ENCODE measurements around the gene LYZL2. TPM values are rescaled to one million over a fixed set of nuclear protein-coding genes. Genes with fewer than 3 reads are reported as not detected.
A peak's percentile ranks its signal among the peaks of the same experiment; 100 is the strongest.
"Not testable (repeated sequence)": the region's sequence is repeated elsewhere in the genome, so short reads cannot be mapped to it uniquely, and the experiment has no call there.

Gene LYZL2
- total RNA-seq, 1 experiment from 2014 or later, result not detected

- DNase-seq (ENCODE audit: low read depth, low spot score); H3K79me2 ChIP-seq (ENCODE audit: insufficient read depth, low read length); H4K20me1 ChIP-seq (ENCODE audit: insufficient read depth); H3K27me3 ChIP-seq (ENCODE audit: insufficient read depth, low read length); H3K9me3 ChIP-seq (ENCODE audit: control insufficient read depth in 1 of 2, insufficient read depth in 1 of 2, low read depth in 1 of 2, low read length in 2 of 2); intact Hi-C loops (cut with micrococcal nuclease); H3K27ac ChIP-seq (ENCODE audit: low read depth, low read length); POLR2A ChIA-PET; ATAC-seq; BruUV-seq (replicated peaks); H3K9ac ChIP-seq (ENCODE audit: low read length); H3K9me2 ChIP-seq (ENCODE audit: insufficient read depth); H3K4me3 ChIP-seq (replicated peaks in 1 of 2; ENCODE audit: low read depth in 1 of 2, low read length in 2 of 2); RAD21 ChIA-PET (ENCODE audit: low non-redundant PET in 1 of 2, low total read pairs in 2 of 2, uncharacterized antibody in 2 of 2, unreplicated experiment in 2 of 2); H3K36me3 ChIP-seq (ENCODE audit: control insufficient read depth in 1 of 2, insufficient read depth in 2 of 2, low read length in 2 of 2); CTCF ChIA-PET: not testable (repeated sequence)
- Histone ChIP-seq H3K4me2 (ENCODE audit: low read length) (0 out of 2 replicates have a peak overlapping the region, but pooled peaks have one; percentile 14), H3K4me1 (ENCODE audit: control insufficient read depth in 1 of 2, insufficient read depth in 2 of 2, low read length in 2 of 2) (peaks cover 2 to 11% of the 10 kb centered on the region in 2 experiments; a peak in 3 of 4 replicates), H2AFZ (ENCODE audit: low read depth, low read length, poor library complexity, severe bottlenecking) (peak overlapping the region; percentile 45)
- TF ChIP-seq FOSL1 (IDR thresholded peaks at IDR 0.05; ENCODE audit: low read depth), result peak; percentile 30; the same call in 1 of the 2 replicates
Observed at GRCh38 chr10:30651470-30652397, 22.2 kb upstream of the LYZL2 start.

GRCh38 chr10:30647089-30647488 is 17.5 kb upstream of the LYZL2 start:
- Histone ChIP-seq H3K4me1 (ENCODE audit: control insufficient read depth in 1 of 2, insufficient read depth in 2 of 2, low read length in 2 of 2) (peaks cover 2 to 16% of the 10 kb centered on the region in 2 experiments; a peak in 3 of 4 replicates), H3K4me3 (replicated peaks in 1 of 2; ENCODE audit: low read depth in 1 of 2, low read length in 2 of 2) (no peak overlapping the region), H3K9ac (ENCODE audit: low read length) (no peak overlapping the region), H3K27me3 (ENCODE audit: insufficient read depth, low read length) (no peaks in the 10 kb centered on the region), H3K4me2 (ENCODE audit: low read length) (no peak overlapping the region), H3K9me2 (ENCODE audit: insufficient read depth) (no peaks in the 10 kb centered on the region), H3K79me2 (ENCODE audit: insufficient read depth, low read length) (no peaks in the 10 kb centered on the region), H3K9me3 (ENCODE audit: control insufficient read depth in 1 of 2, insufficient read depth in 1 of 2, low read depth in 1 of 2, low read length in 2 of 2) (no peaks in the 10 kb centered on the region), H3K36me3 (ENCODE audit: control insufficient read depth in 1 of 2, insufficient read depth in 2 of 2, low read length in 2 of 2) (no peaks in the 10 kb centered on the region), H3K27ac (ENCODE audit: low read depth, low read length) (no peak overlapping the region), H4K20me1 (ENCODE audit: insufficient read depth) (no peaks in the 10 kb centered on the region), H2AFZ (ENCODE audit: low read depth, low read length, poor library complexity, severe bottlenecking) (no peak overlapping the region)
- no peak for ATAC-seq
- RAD21 ChIA-PET (ENCODE audit: low non-redundant PET in 1 of 2, low total read pairs in 2 of 2, uncharacterized antibody in 2 of 2, unreplicated experiment in 2 of 2), result no interaction called here
- intact Hi-C loops (cut with micrococcal nuclease), result no loop called here
- BruUV-seq (replicated peaks), result no TSS peak
- DNase-seq (ENCODE audit: low read depth, low spot score), result no peak
- POLR2A ChIA-PET, result no interaction called here
- CTCF ChIA-PET, result no interaction called here
- TF ChIP-seq, protein P1, sequence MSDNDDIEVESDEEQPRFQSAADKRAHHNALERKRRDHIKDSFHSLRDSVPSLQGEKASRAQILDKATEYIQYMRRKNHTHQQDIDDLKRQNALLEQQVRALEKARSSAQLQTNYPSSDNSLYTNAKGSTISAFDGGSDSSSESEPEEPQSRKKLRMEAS (IDR thresholded peaks at IDR 0.05), result no peak
- TF ChIP-seq SIN3A (IDR thresholded peaks at IDR 0.05; ENCODE audit: low read depth) (no peak), POLR2A (IDR thresholded peaks at IDR 0.05; ENCODE audit: borderline replicate concordance, extremely low read depth, insufficient read depth, insufficient read length) (no peak), JUND (IDR thresholded peaks at IDR 0.05) (no peak), EZH2phosphoT487 (IDR thresholded peaks at IDR 0.05; ENCODE audit: borderline replicate concordance) (no peak), REST (IDR thresholded peaks at IDR 0.05; ENCODE audit: low read depth) (no peak), ZNF274 (IDR thresholded peaks at IDR 0.05; ENCODE audit: low read depth, low read length) (no peak), ELF1 (IDR thresholded peaks at IDR 0.05; ENCODE audit: borderline replicate concordance, low read depth) (no peak), EGR1 (IDR thresholded peaks at IDR 0.05; ENCODE audit: low read depth) (no peak), EZH2 (IDR thresholded peaks at IDR 0.05) (no peak), YY1 (IDR thresholded peaks at IDR 0.05; ENCODE audit: extremely low read depth, insufficient replicate concordance, low read depth, low read length) (no peak), ZBTB33 (IDR thresholded peaks at IDR 0.05; ENCODE audit: extremely low read depth, insufficient replicate concordance, low read length) (no peak), FOSL1 (IDR thresholded peaks at IDR 0.05; ENCODE audit: low read depth) (no peak), SRF (IDR thresholded peaks at IDR 0.05; ENCODE audit: low read depth) (no peak)
